CD4-positive, alpha-beta memory T cell (primary cell): Measurements from ENCODE around the gene PRR14. TPM values are rescaled to one million over a fixed set of nuclear protein-coding genes. Genes with fewer than 3 reads are reported as not detected.

Experiments
- CTCF ChIA-PET: fragments of 350-600 bp; sonication (Branson Sonifier 250); formaldehyde crosslinking; loops from one replicate; lab custom pipeline; 2021; ENCODE audit warnings: inconsistent platforms; ENCODE audit not compliant: partially characterized antibody; lab: Charles Lee
- POLR2A ChIA-PET: fragments of 350-600 bp; sonication (Branson Sonifier 250); formaldehyde crosslinking; loops from one replicate; lab custom pipeline; 2021; ENCODE audit not compliant: partially characterized antibody; lab: Charles Lee
- DNase-seq, 5 donors: peaks; one replicate each; pipeline versions ENCODE4 v3.0.0 to v3.0.0-alpha.2; 2020 to 2022; ENCODE audit warnings: mixed read lengths in 1 of 5
- H3K27ac ChIP-seq: one replicate; pipeline ENCODE4 v1.7.0; 2013; ENCODE audit warnings: low read depth, low read length
- H3K27me3 ChIP-seq: 2 replicates; pipeline ENCODE4 v1.7.0; 2013; ENCODE audit warnings: mild to moderate bottlenecking, low read length, moderate library complexity; ENCODE audit not compliant: insufficient read depth
- H3K36me3 ChIP-seq: 2 replicates; pipeline ENCODE4 v1.7.0; 2013; ENCODE audit warnings: mild to moderate bottlenecking, low read length, moderate library complexity; ENCODE audit not compliant: insufficient read depth
- H3K4me1 ChIP-seq: 2 replicates; pipeline ENCODE4 v1.7.0; 2013; ENCODE audit warnings: mild to moderate bottlenecking, low read length, moderate library complexity; ENCODE audit not compliant: insufficient read depth
- H3K4me3 ChIP-seq, 2 donors: one replicate each; pipeline ENCODE4 v1.7.0; 2013; ENCODE audit warnings: low read length in 2 of 2, mild to moderate bottlenecking in 1 of 2
- H3K9me3 ChIP-seq, 2 donors: one replicate each; pipeline ENCODE4 v1.7.0; 2013; ENCODE audit warnings: low read length in 2 of 2, control low read depth in 1 of 2; ENCODE audit not compliant: control insufficient read depth in 1 of 2
- H3K27ac Mint-ChIP-seq, 7 donors: one replicate each; pipeline ENCODE4 v1.8.0; 2020 to 2021; ENCODE audit warnings: mixed read lengths in 7 of 7, mild to moderate bottlenecking in 6 of 7, inconsistent platforms in 3 of 7, moderate library complexity in 3 of 7
- H3K27me3 Mint-ChIP-seq, 2 donors: one replicate each; pipeline ENCODE4 v1.8.0; 2020 to 2021; ENCODE audit warnings: mixed read lengths in 2 of 2
- H3K36me3 Mint-ChIP-seq, 2 donors: one replicate each; pipeline ENCODE4 v1.8.0; 2020 to 2021; ENCODE audit warnings: mixed read lengths in 2 of 2, inconsistent platforms in 1 of 2, mild to moderate bottlenecking in 1 of 2
- H3K4me1 Mint-ChIP-seq, 4 donors: one replicate each; pipeline ENCODE4 v1.8.0; 2020 to 2021; ENCODE audit warnings: mixed read lengths in 4 of 4, mild to moderate bottlenecking in 1 of 4
- H3K4me3 Mint-ChIP-seq, 8 donors: one replicate each; pipeline ENCODE4 v1.8.0; 2020 to 2021; ENCODE audit warnings: mixed read lengths in 8 of 8, mild to moderate bottlenecking in 7 of 8, moderate library complexity in 6 of 8, inconsistent platforms in 3 of 8
- H3K9me3 Mint-ChIP-seq, 8 donors: one replicate each; pipeline ENCODE4 v1.8.0; 2020 to 2021; ENCODE audit warnings: mixed read lengths in 8 of 8, mild to moderate bottlenecking in 5 of 8, inconsistent platforms in 3 of 8, moderate library complexity in 1 of 8
- intact Hi-C: fragments of 100-400 bp; cut with micrococcal nuclease; formaldehyde crosslinking; loops from one replicate; pipeline ENCODE4 v1.15.1; 2023
- polyA plus RNA-seq, 2 donors: library from polyadenylated mRNA; unstranded; fragments of 300-500 nt; fragmentation: Illumina TruSeq; gene quantifications; one replicate each; pipeline ENCODE4 v1.2.3, GENCODE V29; 2021
- total RNA-seq, 2 experiments: library from RNA; stranded (reverse); gene quantifications; one replicate each; pipeline ENCODE4 v1.2.3, GENCODE V29; 2021

The PRR14 gene
- total and polyA plus RNA-seq, 4 experiments from 2014 or later = 8.7 to 100 (median 59.0) TPM

- no peaks in the 10 kb centered on the region for H3K9me3 ChIP-seq
- peaks cover 35% of the 10 kb centered on the region for H3K36me3 ChIP-seq
- CTCF ChIA-PET = interaction anchor here (1.1 to 5.0 kb wide), 4 partner anchors 11 to 55 kb away, joined by 3 to 29 read pairs (median 4); partner anchors contain the start of gene ZNF688
- H3K27ac Mint-ChIP-seq = no peak overlapping the region
- no peak overlapping the region for H3K4me3 ChIP-seq
- H3K27me3 ChIP-seq = no peaks in the 10 kb centered on the region
- intact Hi-C loops = no loop called here
- H3K27me3 Mint-ChIP-seq = no peaks in the 10 kb centered on the region
- no peak overlapping the region for H3K4me3 Mint-ChIP-seq
- peaks cover 21% of the 10 kb centered on the region for H3K4me1 ChIP-seq
- DNase-seq = no peak
- H3K9me3 Mint-ChIP-seq = no peaks in the 10 kb centered on the region
- H3K36me3 Mint-ChIP-seq = peaks cover 28 to 54% of the 10 kb centered on the region in 2 donors
- POLR2A ChIA-PET = interaction anchor here (0.6 kb wide), 1 partner anchor 117 kb away, joined by 4 read pairs; no protein-coding TSS in a partner anchor
- no peak overlapping the region for H3K27ac ChIP-seq
- H3K4me1 Mint-ChIP-seq = peaks cover 9 to 18% (median 12%) of the 10 kb centered on the region in 4 donors
Measured at GRCh38 chr16:30606004-30606403, 44.8 kb upstream of the PRR14 start.

GRCh38 chr16:30609002-30609925 is 41.5 kb upstream of the PRR14 start:
- Mint-ChIP-seq H3K4me3 (peak overlapping the region; percentile 85 to 96 (median 92)), H3K27me3 (no peaks in the 10 kb centered on the region), H3K4me1 (peaks cover 10 to 18% (median 13%) of the 10 kb centered on the region in 4 donors), H3K36me3 (peaks cover 18 to 32% of the 10 kb centered on the region in 2 donors), H3K27ac (peak overlapping the region; percentile 86 to 97 (median 96)), H3K9me3 (no peaks in the 10 kb centered on the region)
- DNase-seq = peak in 1 of 5 donors; percentile 51
- ChIA-PET POLR2A (interaction anchor here (0.8 to 4.2 kb wide), 22 partner anchors 9 to 227 kb away, joined by 3 to 38 read pairs (median 5); partner anchors contain the start of genes FBRS, ITGAL, PRR14 and SEPTIN1), CTCF (interaction anchor here (0.7 to 5.0 kb wide), 11 partner anchors 10 to 200 kb away, joined by 3 to 34 read pairs (median 5); partner anchors contain the start of genes DCTPP1, PRR14, ZNF764 and ZNF785)
- Histone ChIP-seq H3K9me3 (no peaks in the 10 kb centered on the region), H3K27ac (peak overlapping the region; percentile 97), H3K27me3 (no peaks in the 10 kb centered on the region), H3K4me1 (peaks cover 21% of the 10 kb centered on the region), H3K4me3 (peak overlapping the region; percentile 71 to 99), H3K36me3 (peaks cover 23% of the 10 kb centered on the region)
- intact Hi-C loops = no loop called here

- Mint-ChIP-seq H3K4me1 (peaks cover 10 to 18% (median 13%) of the 10 kb centered on the region in 4 donors), H3K4me3 (peak within 1 kb of the TSS; percentile 85 to 96 (median 94)), H3K27ac (peak within 1 kb of the TSS; percentile 93 to 98 (median 96)), H3K36me3 (peaks cover 13 to 24% of the 10 kb centered on the region in 2 donors), H3K27me3 (no peaks in the 10 kb centered on the region), H3K9me3 (no peaks in the 10 kb centered on the region)
- Histone ChIP-seq H3K9me3 (no peaks in the 10 kb centered on the region), H3K4me3 (peak within 1 kb of the TSS; percentile 71 to 99), H3K4me1 (peaks cover 21% of the 10 kb centered on the region), H3K36me3 (peaks cover 14% of the 10 kb centered on the region), H3K27me3 (no peaks in the 10 kb centered on the region), H3K27ac (peak within 1 kb of the TSS; percentile 97)
- CTCF ChIA-PET = interaction anchor here (0.6 to 5.0 kb wide), 9 partner anchors 11 to 200 kb away, joined by 3 to 34 read pairs (median 5); partner anchors contain the start of genes DCTPP1, PRR14 and ZNF785
- POLR2A ChIA-PET = interaction anchor here (0.5 to 4.2 kb wide), 33 partner anchors 10 to 426 kb away, joined by 3 to 38 read pairs (median 5); partner anchors contain the start of genes CORO1A, DCTPP1, FBRS and ITGAL
- intact Hi-C loops = loop anchor here (1.0 kb wide), 5 partner anchors 18 to 48 kb away; partner anchors contain the start of genes FBRS, PRR14 and ZNF785
- DNase-seq = peak; percentile 92 to 98 (median 95)
Measured at GRCh38 chr16:30609926-30610839, 40.6 kb upstream of the PRR14 start, which contains the start of gene ZNF689. TSS of gene ZNF689 (minus strand) at chr16:30610389. CDS start at chr16:30610041, 348 bp downstream.

GRCh38 chr16:30615358-30616091 is 35.2 kb upstream of the PRR14 start:
- H3K36me3 Mint-ChIP-seq = no peaks in the 10 kb centered on the region
- Histone ChIP-seq H3K27ac (no peak overlapping the region), H3K36me3 (no peaks in the 10 kb centered on the region), H3K9me3 (no peaks in the 10 kb centered on the region), H3K4me3 (no peak overlapping the region), H3K27me3 (no peaks in the 10 kb centered on the region), H3K4me1 (no peaks in the 10 kb centered on the region)
- CTCF ChIA-PET = interaction anchor here (0.8 to 2.0 kb wide), 8 partner anchors 13 to 185 kb away, joined by 3 to 9 read pairs (median 4); partner anchors contain the start of genes DCTPP1 and FBRS
- H3K27me3 Mint-ChIP-seq = peaks cover 0 to 5% of the 10 kb centered on the region in 2 donors
- DNase-seq = peak; percentile 52 to 79 (median 54)
- POLR2A ChIA-PET = interaction anchor here (1.0 kb wide), 1 partner anchor 19 kb away, joined by 3 read pairs; no protein-coding TSS in a partner anchor
- H3K27ac Mint-ChIP-seq = peak overlapping the region in 1 of 7 donors; percentile 40
- no peaks in the 10 kb centered on the region for H3K9me3 Mint-ChIP-seq
- intact Hi-C loops = no loop called here
- H3K4me1 Mint-ChIP-seq = peaks cover 2 to 3% (median 3%) of the 10 kb centered on the region in 4 donors
- H3K4me3 Mint-ChIP-seq = no peak overlapping the region

GRCh38 chr16:30619202-30619601 is 31.6 kb upstream of the PRR14 start:
- Mint-ChIP-seq H3K9me3 (no peaks in the 10 kb centered on the region), H3K27me3 (peaks cover 5% of the 10 kb centered on the region in 2 donors), H3K27ac (no peak overlapping the region), H3K4me3 (no peak overlapping the region), H3K4me1 (no peaks in the 10 kb centered on the region), H3K36me3 (no peaks in the 10 kb centered on the region)
- POLR2A ChIA-PET = interaction anchor here (1.0 to 2.1 kb wide), 2 partner anchors 9 to 10 kb away, joined by 3 to 5 read pairs; partner anchors contain the start of gene ZNF689
- DNase-seq = no peak
- no peaks in the 10 kb centered on the region for H3K27me3 ChIP-seq
- CTCF ChIA-PET = interaction anchor here (1.1 to 2.6 kb wide), 2 partner anchors 10 to 22 kb away, joined by 6 to 12 read pairs; no protein-coding TSS in a partner anchor
- H3K4me1 ChIP-seq = no peaks in the 10 kb centered on the region
- intact Hi-C loops = no loop called here
- H3K4me3 ChIP-seq = no peak overlapping the region
- H3K9me3 ChIP-seq = no peaks in the 10 kb centered on the region
- no peak overlapping the region for H3K27ac ChIP-seq
- no peaks in the 10 kb centered on the region for H3K36me3 ChIP-seq

- ChIA-PET POLR2A (interaction anchor here (1.0 to 2.1 kb wide), 2 partner anchors 9 to 10 kb away, joined by 3 to 5 read pairs; partner anchors contain the start of gene ZNF689), CTCF (interaction anchor here (1.1 to 2.6 kb wide), 2 partner anchors 9 to 22 kb away, joined by 6 to 12 read pairs; no protein-coding TSS in a partner anchor)
- no peaks in the 10 kb centered on the region for H3K36me3 ChIP-seq
- no peak overlapping the region for H3K27ac ChIP-seq
- H3K9me3 Mint-ChIP-seq = no peaks in the 10 kb centered on the region
- DNase-seq = no peak
- H3K4me3 ChIP-seq = no peak overlapping the region
- H3K4me1 Mint-ChIP-seq = no peaks in the 10 kb centered on the region
- no peaks in the 10 kb centered on the region for H3K9me3 ChIP-seq
- H3K36me3 Mint-ChIP-seq = no peaks in the 10 kb centered on the region
- H3K27me3 Mint-ChIP-seq = peaks cover 5% of the 10 kb centered on the region in 2 donors
- H3K4me3 Mint-ChIP-seq = no peak overlapping the region
- H3K4me1 ChIP-seq = no peaks in the 10 kb centered on the region
- intact Hi-C loops = no loop called here
- no peak overlapping the region for H3K27ac Mint-ChIP-seq
- H3K27me3 ChIP-seq = no peaks in the 10 kb centered on the region
Measured at GRCh38 chr16:30619638-30620037, 31.1 kb upstream of the PRR14 start.
